ENCODE results near the gene WFS1. TPM values are rescaled to one million over a fixed set of nuclear protein-coding genes. Genes with fewer than 3 reads are reported as not detected.

Gene WFS1
- total and polyA plus RNA-seq, 2 experiments from 2014 or later, result 36.1 to 43.1 TPM

DNA sequence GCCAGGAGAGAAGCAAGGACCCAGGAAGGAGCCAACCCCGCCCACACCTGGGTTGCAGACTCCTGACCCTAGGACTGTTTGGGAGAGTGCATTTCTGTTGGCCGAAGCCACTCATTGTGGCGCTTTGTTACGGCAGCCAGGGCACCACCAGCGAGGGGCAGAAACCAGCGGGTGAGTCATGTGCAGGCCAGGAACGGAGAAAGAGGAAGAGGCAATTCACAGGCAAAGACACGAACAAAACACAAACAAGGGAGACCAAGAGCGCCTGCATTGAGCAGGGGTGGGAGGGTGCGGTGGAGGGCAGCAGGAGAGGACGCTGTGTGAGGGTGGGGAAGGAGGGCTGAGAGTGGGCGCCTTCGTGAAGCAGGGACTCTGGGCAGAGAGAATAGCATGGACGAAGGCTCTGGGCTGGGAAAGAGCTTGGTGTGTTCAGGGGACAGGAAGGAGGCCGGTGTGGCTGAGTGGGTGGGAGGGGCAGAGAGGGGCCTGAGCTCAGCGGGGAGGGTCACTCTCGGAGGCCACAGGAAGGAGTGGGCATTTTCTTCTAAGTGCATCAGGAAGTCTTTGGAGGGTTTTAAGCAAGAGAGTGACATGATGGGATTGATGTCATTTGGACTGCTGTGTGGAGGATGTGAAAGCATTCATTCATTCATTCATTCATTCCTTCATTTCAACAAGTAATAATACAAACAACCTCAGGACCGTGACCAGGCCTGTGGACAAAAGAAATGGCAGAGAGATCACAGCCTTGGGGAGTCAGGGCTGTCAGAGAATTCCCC, 12.2 kb upstream of the WFS1 start:
- H3K4me3 ChIP-seq, result no peak overlapping the region
- H2AFZ ChIP-seq, result no peak overlapping the region
- H4K20me1 ChIP-seq (ENCODE audit: insufficient read depth, poor library complexity, severe bottlenecking), result no peaks in the 10 kb centered on the region
- H3K9me3 ChIP-seq (ENCODE audit: low read depth), result no peaks in the 10 kb centered on the region
- no peaks in the 10 kb centered on the region for H3K4me1 ChIP-seq (ENCODE audit: insufficient read depth)
- no peak for DNase-seq (ENCODE audit: low spot score)
- peak overlapping the region; percentile 60 for H3K4me2 ChIP-seq
- no peaks in the 10 kb centered on the region for H3K27me3 ChIP-seq
- peak overlapping the region; percentile 14 for H3K27ac ChIP-seq
- no peaks in the 10 kb centered on the region for H3K36me3 ChIP-seq (replicated peaks; ENCODE audit: insufficient read depth, low read depth)
- WGBS (ENCODE audit: low lambda C conversion rate, missing lambda C conversion rate), result 30% methylated on average over 14 of the region's 18 CpGs
- H3K79me2 ChIP-seq, result no peaks in the 10 kb centered on the region
- TF ChIP-seq EZH2 (IDR thresholded peaks at IDR 0.05; ENCODE audit: borderline replicate concordance) (no peak), EZH2phosphoT487 (IDR thresholded peaks at IDR 0.05; ENCODE audit: low read depth, severe bottlenecking, unreplicated experiment) (no peak), CTCF (IDR thresholded peaks at IDR 0.05; ENCODE audit: poor library complexity) (no peak)
- H3K9me2 ChIP-seq (replicated peaks; ENCODE audit: insufficient read depth), result no peaks in the 10 kb centered on the region

- TF ChIP-seq CTCF (IDR thresholded peaks at IDR 0.05; ENCODE audit: poor library complexity) (no peak), EZH2 (IDR thresholded peaks at IDR 0.05; ENCODE audit: borderline replicate concordance) (no peak), EZH2phosphoT487 (IDR thresholded peaks at IDR 0.05; ENCODE audit: low read depth, severe bottlenecking, unreplicated experiment) (no peak)
- Histone ChIP-seq H3K4me3 (no peak overlapping the region), H2AFZ (no peak overlapping the region), H3K9me2 (replicated peaks; ENCODE audit: insufficient read depth) (no peaks in the 10 kb centered on the region), H4K20me1 (ENCODE audit: insufficient read depth, poor library complexity, severe bottlenecking) (no peaks in the 10 kb centered on the region), H3K36me3 (replicated peaks; ENCODE audit: insufficient read depth, low read depth) (no peaks in the 10 kb centered on the region), H3K27ac (no peak overlapping the region), H3K4me2 (no peak overlapping the region), H3K27me3 (no peaks in the 10 kb centered on the region), H3K79me2 (no peaks in the 10 kb centered on the region), H3K4me1 (ENCODE audit: insufficient read depth) (no peaks in the 10 kb centered on the region), H3K9me3 (ENCODE audit: low read depth) (no peaks in the 10 kb centered on the region)
- 67% methylated on average over 5 of the region's 5 CpGs for WGBS (ENCODE audit: low lambda C conversion rate, missing lambda C conversion rate)
- no peak for DNase-seq (ENCODE audit: low spot score)
These were observed 11.7 kb upstream of the WFS1 start for GRCh38 chr4:6258026-6258360.

- WGBS (ENCODE audit: low lambda C conversion rate, missing lambda C conversion rate), result 84% methylated on average over 4 of the region's 4 CpGs
- no peak for TF ChIP-seq EZH2phosphoT487 (IDR thresholded peaks at IDR 0.05; ENCODE audit: low read depth, severe bottlenecking, unreplicated experiment)
- no peak for TF ChIP-seq CTCF (IDR thresholded peaks at IDR 0.05; ENCODE audit: poor library complexity)
- no peak for TF ChIP-seq EZH2 (IDR thresholded peaks at IDR 0.05; ENCODE audit: borderline replicate concordance)
- DNase-seq (ENCODE audit: low spot score), result no peak
- Histone ChIP-seq H3K9me3 (ENCODE audit: low read depth) (no peaks in the 10 kb centered on the region), H3K4me1 (ENCODE audit: insufficient read depth) (no peaks in the 10 kb centered on the region), H3K27ac (no peak overlapping the region), H3K27me3 (no peaks in the 10 kb centered on the region), H2AFZ (no peak overlapping the region), H3K9me2 (replicated peaks; ENCODE audit: insufficient read depth) (no peaks in the 10 kb centered on the region), H4K20me1 (ENCODE audit: insufficient read depth, poor library complexity, severe bottlenecking) (no peaks in the 10 kb centered on the region), H3K4me3 (no peak overlapping the region), H3K79me2 (no peaks in the 10 kb centered on the region), H3K36me3 (replicated peaks; ENCODE audit: insufficient read depth, low read depth) (no peaks in the 10 kb centered on the region), H3K4me2 (no peak overlapping the region)
These were observed 10.9 kb upstream of the WFS1 start for GRCh38 chr4:6258741-6259140.
